K562 (cell line): ENCODE data around the gene SLC35G6. TPM values are rescaled to one million over a fixed set of nuclear protein-coding genes. Genes with fewer than 3 reads are reported as not detected.

Experiments
- ATF1 ChIP-seq, 2 experiments: fragments of 450-650 bp in 1 of 2; IDR thresholded peaks; 2 replicates each; pipeline ENCODE4 v1.6.1; 2016; ENCODE audit warnings: missing compliant biosample characterization in 1 of 2, missing genetic modification characterization in 1 of 2
- BRD4 ChIP-seq: fragments of 200-600 bp; sonication (generic); IDR thresholded peaks from 2 replicates; pipeline ENCODE4 v1.6.1; 2017; ENCODE audit warnings: inconsistent platforms
- BRD9 ChIP-seq: fragments of 450-650 bp; IDR thresholded peaks from 2 replicates; pipeline ENCODE4 v1.6.1; 2018; ENCODE audit warnings: low read depth; ENCODE audit not compliant: partially characterized antibody
- CHD4 ChIP-seq: fragments of 200-600 bp; sonication (generic); IDR thresholded peaks from 3 replicates; pipeline ENCODE4 v1.6.1; 2012; ENCODE audit warnings: low read depth, mild to moderate bottlenecking, mixed read lengths, low read length, inconsistent platforms; ENCODE audit not compliant: insufficient read depth, insufficient replicate concordance, poor library complexity, severe bottlenecking
- CREB1 ChIP-seq, 2 experiments: sonication (generic) in 1 of 2; formaldehyde crosslinking in 1 of 2; IDR thresholded peaks; 2 replicates each; pipeline versions ENCODE4 v1.6.1 to v1.8.0; 2012 to 2022; ENCODE audit warnings: inconsistent platforms in 1 of 2, mild to moderate bottlenecking in 1 of 2, missing genetic modification reagents in 1 of 2, moderate library complexity in 1 of 2
- DMBX1 ChIP-seq: fragments of 250-450 bp; sonication (Bioruptor Pico); IDR thresholded peaks from 2 replicates; pipeline ENCODE4 v1.8.0; 2022; ENCODE audit warnings: inconsistent platforms, mild to moderate bottlenecking, moderate library complexity, borderline replicate concordance
- HOMEZ ChIP-seq: fragments of 250-450 bp; sonication (Bioruptor Pico); IDR thresholded peaks from 2 replicates; pipeline ENCODE4 v1.4.0; 2020; ENCODE audit warnings: mild to moderate bottlenecking, moderate library complexity
- KAT8 ChIP-seq: fragments of 450-650 bp; IDR thresholded peaks from 2 replicates; pipeline ENCODE4 v1.6.1; 2016; ENCODE audit warnings: low read depth, mild to moderate bottlenecking
- L3MBTL2 ChIP-seq: fragments of 450-650 bp; IDR thresholded peaks from 2 replicates; pipeline ENCODE4 v1.6.1; 2016; ENCODE audit warnings: mild to moderate bottlenecking, moderate library complexity
- MXD1 ChIP-seq: fragments of 250-450 bp; sonication (Bioruptor Pico); IDR thresholded peaks from 2 replicates; pipeline ENCODE4 v1.8.0; 2021; ENCODE audit warnings: borderline replicate concordance, mild to moderate bottlenecking, moderate library complexity; ENCODE audit not compliant: poor library complexity, severe bottlenecking
- PCBP1 ChIP-seq: fragments of 200-400 bp; formaldehyde crosslinking; IDR thresholded peaks from 2 replicates; pipeline ENCODE4 v1.6.1; 2018; ENCODE audit warnings: mild to moderate bottlenecking, low read depth, low read length; ENCODE audit not compliant: poor library complexity, severe bottlenecking
- POLR2A ChIP-seq: fragments of 450-650 bp; conservative IDR thresholded peaks from 2 replicates; pipeline ENCODE4 v1.6.1; 2016
- PPARD ChIP-seq: fragments of 250-450 bp; sonication (Bioruptor Pico); IDR thresholded peaks from 2 replicates; pipeline ENCODE4 v1.8.0; 2022; ENCODE audit warnings: inconsistent platforms, mild to moderate bottlenecking, moderate library complexity
- RBFOX2 ChIP-seq: fragments of 200-400 bp; formaldehyde crosslinking; IDR thresholded peaks from 2 replicates; pipeline ENCODE4 v1.6.1; 2017; ENCODE audit warnings: low read depth, mild to moderate bottlenecking, low read length, moderate library complexity
- RBM17 ChIP-seq: fragments of 200-400 bp; formaldehyde crosslinking; IDR thresholded peaks from 2 replicates; pipeline ENCODE4 v1.6.1; 2017; ENCODE audit warnings: low read depth, mild to moderate bottlenecking, low read length, borderline replicate concordance
- SIRT6 ChIP-seq: IDR thresholded peaks from one replicate; pipeline ENCODE4 v1.6.1; 2012; ENCODE audit warnings: low read depth, mild to moderate bottlenecking, control low read depth, inconsistent platforms, low read length, moderate library complexity
- SMAD4 ChIP-seq: fragments of 250-450 bp; sonication (Bioruptor Pico); conservative IDR thresholded peaks from 2 replicates; pipeline ENCODE4 v1.8.0; 2021; ENCODE audit warnings: inconsistent platforms, mild to moderate bottlenecking, moderate library complexity
- SMARCA5 ChIP-seq: fragments of 450-650 bp; IDR thresholded peaks from 2 replicates; pipeline ENCODE4 v1.6.1; 2016
- TRIM25 ChIP-seq: fragments of 450-650 bp; IDR thresholded peaks from 2 replicates; pipeline ENCODE4 v1.7.0; 2016; ENCODE audit warnings: borderline replicate concordance
- XRCC3 ChIP-seq: fragments of 450-650 bp; IDR thresholded peaks from 2 replicates; pipeline ENCODE4 v1.6.1; 2017; ENCODE audit warnings: mild to moderate bottlenecking, moderate library complexity
- ZBTB7A ChIP-seq: IDR thresholded peaks from 2 replicates; pipeline ENCODE4 v1.6.1; 2011; ENCODE audit warnings: low read depth, mild to moderate bottlenecking, low read length, moderate library complexity, borderline replicate concordance; ENCODE audit not compliant: control insufficient read depth
- ZNF143 ChIP-seq: sonication (generic); formaldehyde crosslinking; IDR thresholded peaks from 2 replicates; pipeline ENCODE4 v1.9.0; 2022; ENCODE audit warnings: mild to moderate bottlenecking, missing genetic modification reagents
- ZNF165 ChIP-seq: fragments of 250-450 bp; sonication (Bioruptor Pico); IDR thresholded peaks from 2 replicates; pipeline ENCODE4 v1.4.0; 2020; ENCODE audit warnings: borderline replicate concordance
- ZNF780A ChIP-seq: fragments of 250-450 bp; sonication (Bioruptor Pico); IDR thresholded peaks from 2 replicates; pipeline ENCODE4 v1.5.0; 2021; ENCODE audit warnings: mild to moderate bottlenecking
- ZNF79 ChIP-seq: fragments of 250-450 bp; sonication (Bioruptor Pico); IDR thresholded peaks from 2 replicates; pipeline ENCODE4 v1.4.0; 2020; ENCODE audit warnings: low read depth, mild to moderate bottlenecking, moderate library complexity
- polyA plus RNA-seq, 8 experiments: library from polyadenylated mRNA; depleted of rRNA in 4 of 8; stranded (reverse) in 5 of 8; unstranded in 3 of 8; fragments of >200 nt; fragmentation: Nextera tagmentation in 2 of 8; fragmentation: Illumina TruSeq in 1 of 8; extraction: Ambion mirVana in 2 of 8; extraction: Trizol in 1 of 8; gene quantifications; 2 replicates each; pipeline versions ENCODE4 v1.2.1 to v1.2.3, GENCODE V29; 2011 to 2014; ENCODE audit warnings: inconsistent platforms in 1 of 8, missing spikeins in 1 of 8
- total RNA-seq, 7 experiments: library from RNA; depleted of rRNA in 6 of 7; stranded (reverse); fragments of >200 nt in 6 of 7; fragmentation: Illumina TruSeq in 2 of 7; extraction: Trizol in 2 of 7; gene quantifications; 2 replicates each; pipeline versions ENCODE4 v1.2.1 to v1.2.3, GENCODE V29; 2011 to 2021; ENCODE audit warnings: low replicate concordance in 1 of 7

The SLC35G6 gene
- total and polyA plus RNA-seq, 9 of the 15 experiments (the other 6 are each of a cell fraction or from before 2014, with no cell fraction given) = not detected

DNA sequence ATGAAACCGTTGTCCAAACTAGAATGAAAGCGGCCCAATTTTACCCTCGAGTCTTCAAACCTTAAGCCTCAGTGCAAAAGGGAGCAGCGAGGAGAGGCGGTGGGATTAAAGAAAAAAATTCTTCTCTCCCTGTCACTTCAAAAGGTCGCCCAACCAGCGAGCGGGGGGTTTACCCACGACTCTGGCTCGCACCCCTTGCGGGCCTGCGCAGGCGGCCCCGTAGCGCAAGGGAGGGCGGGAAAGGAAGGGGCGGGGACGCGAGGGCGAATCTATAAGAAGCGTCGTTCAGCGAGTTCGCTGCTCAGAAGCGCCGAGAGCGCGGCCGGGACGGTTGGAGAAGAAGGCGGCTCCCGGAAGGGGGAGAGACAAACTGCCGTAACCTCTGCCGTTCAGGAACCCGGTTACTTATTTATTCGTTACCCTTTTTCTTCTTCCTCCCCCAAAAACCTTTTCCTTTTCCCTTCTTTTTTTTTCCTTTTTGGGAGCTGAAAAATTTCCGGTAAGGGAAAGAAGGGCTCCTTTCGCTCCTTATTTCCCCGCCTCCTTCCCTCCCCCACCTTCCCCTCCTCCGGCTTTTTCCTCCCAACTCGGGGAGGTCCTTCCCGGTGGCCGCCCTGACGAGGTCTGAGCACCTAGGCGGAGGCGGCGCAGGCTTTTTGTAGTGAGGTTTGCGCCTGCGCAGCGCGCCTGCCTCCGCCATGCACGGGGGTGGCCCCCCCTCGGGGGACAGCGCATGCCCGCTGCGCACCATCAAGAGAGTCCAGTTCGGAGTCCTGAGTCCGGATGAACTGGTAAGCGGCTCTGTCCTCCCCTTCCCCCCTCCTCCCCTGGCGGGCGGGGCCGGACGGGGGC lies 3.0 kb downstream of the SLC35G6 start, which contains the start of gene POLR2A (continued):
- TF ChIP-seq CREB1 (IDR thresholded peaks at IDR 0.05) (0 out of 2 replicates have a peak, but pooled peaks have one; percentile 27), CREB1 (CRISPR knock-in tag; IDR thresholded peaks at IDR 0.05) (peak; percentile 38; the same call in 1 of the 2 replicates), BRD9 (peak; percentile 80), CHD4 (no peak), ZNF780A (CRISPR knock-in tag) (no peak), SMAD4 (CRISPR knock-in tag) (peak; percentile 58), ZNF165 (CRISPR knock-in tag) (no peak), TRIM25 (no peak), DMBX1 (no peak), SMARCA5 (no peak), PPARD (CRISPR knock-in tag) (no peak), ZBTB7A (peak; percentile 85; the same call in 1 of the 2 replicates), ZNF143 (CRISPR knock-in tag) (peak; percentile 63; the same call in 1 of the 2 replicates), PCBP1 (peak; percentile 92), ZNF79 (CRISPR knock-in tag) (no peak), ATF1 (CRISPR knock-in tag; IDR thresholded peaks at IDR 0.05) (0 out of 2 replicates have a peak, but pooled peaks have one; percentile 10), ATF1 (tag; IDR thresholded peaks at IDR 0.05) (no peak; the same call in 1 of the 2 replicates), L3MBTL2 (no peak), XRCC3 (no peak), MXD1 (CRISPR knock-in tag) (no peak), KAT8 (no peak), RBM17 (no peak), POLR2A (peak; percentile 100), HOMEZ (CRISPR knock-in tag) (no peak), RBFOX2 (peak; percentile 99), SIRT6 (no peak), BRD4 (peak; percentile 89)
